Measurements from ENCODE around the gene VWA1.
"Not testable (repeated sequence)": the region's sequence is repeated elsewhere in the genome, so short reads cannot be mapped to it uniquely, and the experiment has no call there.

VWA1 gene

GRCh38 chr1:1459711-1460110 lies 24.2 kb downstream of the VWA1 start:
- DNase-seq: not testable (repeated sequence)

- no peak for DNase-seq
These were observed 25.1 kb downstream of the VWA1 start for GRCh38 chr1:1460540-1461130.

GRCh38 chr1:1461721-1462317 lies 26.3 kb downstream of the VWA1 start:
- peak; percentile 28 for DNase-seq

- no peak for DNase-seq
These were observed 27.0 kb downstream of the VWA1 start for GRCh38 chr1:1462318-1462966.

- DNase-seq: no peak
These were observed 27.8 kb downstream of the VWA1 start for GRCh38 chr1:1463312-1463711.

- DNase-seq: not testable (repeated sequence)
These were observed 32.9 kb downstream of the VWA1 start for GRCh38 chr1:1468196-1468985.

GRCh38 chr1:1470626-1471388 lies 35.3 kb downstream of the VWA1 start:
- DNase-seq: peak; percentile 53

- DNase-seq: peak; percentile 94
These were observed 36.0 kb downstream of the VWA1 start, which contains the start of gene ATAD3B for GRCh38 chr1:1471389-1472052. TSS of gene ATAD3B (plus strand) at chr1:1471765. CDS start at chr1:1471885, 120 bp downstream.

- DNase-seq: not testable (repeated sequence)
These were observed 36.8 kb downstream of the VWA1 start for GRCh38 chr1:1472053-1472876.

GRCh38 chr1:1476011-1476410 lies 40.5 kb downstream of the VWA1 start:
- not testable (repeated sequence) for DNase-seq

GRCh38 chr1:1477206-1477605 lies 41.7 kb downstream of the VWA1 start:
- no peak for DNase-seq

GRCh38 chr1:1479547-1480487 lies 44.3 kb downstream of the VWA1 start:
- DNase-seq: no peak

GRCh38 chr1:1480488-1480867 lies 45.0 kb downstream of the VWA1 start:
- not testable (repeated sequence) for DNase-seq

GRCh38 chr1:1481811-1482210 lies 46.3 kb downstream of the VWA1 start:
- DNase-seq: not testable (repeated sequence)

- no peak for DNase-seq
These were observed 47.4 kb downstream of the VWA1 start for GRCh38 chr1:1482856-1483255.

GRCh38 chr1:1483714-1484113 lies 48.2 kb downstream of the VWA1 start:
- DNase-seq: no peak

GRCh38 chr1:1484976-1485750 lies 49.7 kb downstream of the VWA1 start:
- DNase-seq: not testable (repeated sequence)

GRCh38 chr1:1485755-1486317 lies 50.3 kb downstream of the VWA1 start:
- not testable (repeated sequence) for DNase-seq

GRCh38 chr1:1487701-1488100 lies 52.2 kb downstream of the VWA1 start:
- DNase-seq: no peak
